H1 (cell line): Measurements from ENCODE around the gene NKAIN2. TPM values are rescaled to one million over a fixed set of nuclear protein-coding genes. Genes with fewer than 3 reads are reported as not detected.

Experiments used
- CTCF ChIA-PET: fragments of 300-600 bp; sonication (Branson Sonifier 250); formaldehyde crosslinking; loops from one replicate; lab custom pipeline; 2021; ENCODE audit not compliant: partially characterized antibody; lab: Charles Lee
- POLR2A ChIA-PET: fragments of 300-600 bp; sonication (Branson Sonifier 250); formaldehyde crosslinking; loops from one replicate; lab custom pipeline; 2021; ENCODE audit warnings: inconsistent platforms; ENCODE audit not compliant: partially characterized antibody; lab: Charles Lee
- DNase-seq, 2 experiments: peaks; one replicate each; pipeline versions ENCODE4 v3.0.0 to v3.0.0-alpha.2; 2010 to 2022; ENCODE audit warnings: low spot score in 2 of 2, low read depth in 1 of 2, mixed read lengths in 1 of 2
- FAIRE-seq: peaks from 2 replicates; lab custom pipeline; 2011; peaks lifted over from hg19 to GRCh38; lab: Jason Lieb, UNC
- H2AFZ ChIP-seq: 2 replicates; pipeline ENCODE4 v1.8.1; 2012; ENCODE audit warnings: low read length, inconsistent platforms
- H2AK5ac ChIP-seq: 2 replicates; pipeline ENCODE4 v1.6.1; 2013; ENCODE audit warnings: low read depth, low read length
- H2BK120ac ChIP-seq: replicated peaks from 2 replicates; pipeline ENCODE3; 2013; ENCODE audit warnings: low read depth, low read length, inconsistent platforms
- H2BK12ac ChIP-seq: 2 replicates; pipeline ENCODE4 v1.6.1; 2013; ENCODE audit warnings: low read depth, low read length
- H2BK15ac ChIP-seq: 2 replicates; pipeline ENCODE4 v1.6.1; 2013; ENCODE audit warnings: low read length
- H2BK20ac ChIP-seq: 2 replicates; pipeline ENCODE4 v1.6.1; 2013; ENCODE audit warnings: low read length
- H2BK5ac ChIP-seq: 2 replicates; pipeline ENCODE4 v1.6.1; 2013; ENCODE audit warnings: low read depth, low read length
- H3K14ac ChIP-seq: 2 replicates; pipeline ENCODE4 v1.6.1; 2013; ENCODE audit warnings: inconsistent platforms; ENCODE audit not compliant: insufficient read length
- H3K18ac ChIP-seq: 2 replicates; pipeline ENCODE4 v1.6.1; 2013; ENCODE audit warnings: low read length; ENCODE audit errors: extremely low read depth
- H3K23ac ChIP-seq: 2 replicates; pipeline ENCODE4 v1.6.1; 2013; ENCODE audit warnings: inconsistent platforms; ENCODE audit not compliant: insufficient read length
- H3K23me2 ChIP-seq: 2 replicates; pipeline ENCODE4 v1.6.1; 2013; ENCODE audit warnings: low read depth, low read length
- H3K27ac ChIP-seq: 2 replicates; pipeline ENCODE4 v1.6.1; 2011; ENCODE audit warnings: low read depth, low read length, inconsistent platforms
- H3K27me3 ChIP-seq, 4 experiments: replicated peaks in 1 of 4; 1 replicate in 1 of 4; 2 replicates in 3 of 4; pipeline versions ENCODE4 v1.6.1 to v1.8.1; 2011 to 2013; ENCODE audit warnings: low read length in 3 of 4, mild to moderate bottlenecking in 3 of 4, inconsistent platforms in 2 of 4, mixed read lengths in 2 of 4, moderate library complexity in 1 of 4; ENCODE audit not compliant: control insufficient read depth in 3 of 4, insufficient read depth in 3 of 4; ENCODE audit errors: extremely low read depth in 1 of 4
- H3K36me3 ChIP-seq, 4 experiments: 2 replicates each; pipeline versions ENCODE4 v1.6.1 to v1.8.1; 2011 to 2013; ENCODE audit warnings: mild to moderate bottlenecking in 4 of 4, low read length in 3 of 4, moderate library complexity in 2 of 4, control low read depth in 1 of 4, inconsistent platforms in 1 of 4; ENCODE audit not compliant: insufficient read depth in 4 of 4, control insufficient read depth in 2 of 4
- H3K4ac ChIP-seq: replicated peaks from 2 replicates; pipeline ENCODE3; 2013; ENCODE audit warnings: low read length, low read depth, mixed read lengths, inconsistent platforms; ENCODE audit not compliant: insufficient read length
- H3K4me1 ChIP-seq, 4 experiments: replicated peaks in 1 of 4; 1 replicate in 1 of 4; 2 replicates in 3 of 4; pipeline versions ENCODE4 v1.6.1 to v1.8.1; 2011 to 2013; ENCODE audit warnings: low read length in 3 of 4, inconsistent platforms in 2 of 4, mixed read lengths in 1 of 4; ENCODE audit not compliant: insufficient read depth in 4 of 4, control insufficient read depth in 3 of 4
- H3K4me2 ChIP-seq, 2 experiments: 2 replicates each; pipeline versions ENCODE4 v1.6.1 to v1.8.1; 2011 to 2013; ENCODE audit warnings: low read depth in 2 of 2, low read length in 2 of 2, control low read depth in 1 of 2, inconsistent platforms in 1 of 2, mild to moderate bottlenecking in 1 of 2; ENCODE audit not compliant: insufficient read depth in 1 of 2
- H3K4me3 ChIP-seq, 4 experiments: fragments of 200-600, 300-600 bp in 1 of 4; sonication (generic), shearing (Covaris generic), sonication (Bioruptor Twin) in 1 of 4; 2 replicates each; pipeline versions ENCODE4 v1.5.1 to v1.8.1; 2011 to 2016; ENCODE audit warnings: low read length in 4 of 4, low read depth in 3 of 4, control low read depth in 2 of 4, inconsistent platforms in 2 of 4, mild to moderate bottlenecking in 2 of 4, mixed read lengths in 1 of 4, moderate library complexity in 1 of 4; ENCODE audit not compliant: insufficient read depth in 2 of 4; ENCODE audit errors: extremely low read depth in 1 of 4
- H3K56ac ChIP-seq: replicated peaks from 2 replicates; pipeline ENCODE3; 2013; ENCODE audit warnings: low read depth, mild to moderate bottlenecking, mixed read lengths, low read length, inconsistent platforms; ENCODE audit not compliant: insufficient read length
- H3K79me1 ChIP-seq: 2 replicates; pipeline ENCODE4 v1.6.1; 2013; ENCODE audit warnings: low read depth, low read length, control low read depth
- H3K79me2 ChIP-seq, 2 experiments: 2 replicates each; pipeline versions ENCODE4 v1.6.1 to v1.8.1; 2012 to 2013; ENCODE audit warnings: low read length in 2 of 2, mild to moderate bottlenecking in 2 of 2, inconsistent platforms in 1 of 2; ENCODE audit not compliant: insufficient read depth in 2 of 2, control insufficient read depth in 1 of 2
- H3K9ac ChIP-seq, 4 experiments: replicated peaks in 1 of 4; 1 replicate in 1 of 4; 2 replicates in 3 of 4; pipeline versions ENCODE4 v1.6.1 to v1.8.1; 2011 to 2013; ENCODE audit warnings: low read depth in 3 of 4, low read length in 3 of 4, control low read depth in 2 of 4, mild to moderate bottlenecking in 2 of 4, moderate library complexity in 2 of 4, inconsistent platforms in 1 of 4; ENCODE audit errors: extremely low read depth in 1 of 4
- H3K9me3 ChIP-seq, 2 experiments: 2 replicates each; pipeline versions ENCODE4 v1.6.1 to v1.8.1; 2012 to 2013; ENCODE audit warnings: mild to moderate bottlenecking in 2 of 2, moderate library complexity in 2 of 2, control low read depth in 1 of 2, inconsistent platforms in 1 of 2, low read depth in 1 of 2, low read length in 1 of 2, mixed read lengths in 1 of 2; ENCODE audit not compliant: insufficient read depth in 2 of 2
- H4K20me1 ChIP-seq, 2 experiments: replicated peaks in 1 of 2; 2 replicates each; pipeline versions ENCODE3 to v1.8.1; 2011 to 2013; ENCODE audit warnings: inconsistent platforms in 2 of 2, low read length in 2 of 2, mild to moderate bottlenecking in 1 of 2; ENCODE audit not compliant: insufficient read depth in 2 of 2, control insufficient read depth in 1 of 2
- H4K5ac ChIP-seq: 2 replicates; pipeline ENCODE4 v1.6.1; 2013; ENCODE audit warnings: low read length, low read depth, mixed read lengths, inconsistent platforms; ENCODE audit not compliant: insufficient read length
- H4K8ac ChIP-seq: 2 replicates; pipeline ENCODE4 v1.8.0; 2013; ENCODE audit warnings: mild to moderate bottlenecking, moderate library complexity, low read length, inconsistent platforms; ENCODE audit not compliant: insufficient read depth; ENCODE audit errors: extremely low read depth
- H4K91ac ChIP-seq: replicated peaks from 2 replicates; pipeline ENCODE3; 2013; ENCODE audit warnings: low read length, mixed read lengths, inconsistent platforms; ENCODE audit not compliant: insufficient read length
- ASH2L ChIP-seq: fragments of 200-600, 300-600 bp; sonication (generic); IDR thresholded peaks from one replicate; pipeline ENCODE4 v1.7.1; 2017; ENCODE audit warnings: low read length
- CREB1 ChIP-seq: IDR thresholded peaks from 2 replicates; pipeline ENCODE4 v1.6.1; 2012; ENCODE audit warnings: inconsistent platforms
- POLR2AphosphoS5 ChIP-seq: IDR thresholded peaks from 2 replicates; pipeline ENCODE4 v1.6.1; 2011; ENCODE audit warnings: low read depth, low read length
- SUZ12 ChIP-seq: fragments of 200-600 bp; sonication (generic); IDR thresholded peaks from 2 replicates; pipeline ENCODE4 v1.6.1; 2012; ENCODE audit warnings: mild to moderate bottlenecking, inconsistent platforms, low read length, moderate library complexity, mixed read lengths
- WGBS, 2 experiments: shearing (Covaris generic) in 1 of 2; methylation state at CpG; one replicate each; pipeline versions ENCODE4 v1.1.6 to v1.1.7; 2013 to 2015; ENCODE audit warnings: low lambda C conversion rate in 2 of 2, mixed read lengths in 2 of 2, inconsistent platforms in 1 of 2, low coverage in 1 of 2, missing lambda C conversion rate in 1 of 2; ENCODE audit not compliant: insufficient replicate concordance in 2 of 2, insufficient coverage in 1 of 2, insufficient read length in 1 of 2; ENCODE audit errors: extremely low coverage in 1 of 2, missing lambda C conversion rate in 1 of 2; 5-methylcytosine and 5-hydroxymethylcytosine counted together
- polyA plus RNA-seq, 7 experiments: library from polyadenylated mRNA; depleted of rRNA in 3 of 7; stranded (reverse) in 5 of 7; unstranded in 2 of 7; fragments of >200 nt in 5 of 7; fragments of 200-250 nt in 2 of 7; gene quantifications; 1 replicate in 5 of 7; 2 replicates in 1 of 7; 4 replicates in 1 of 7; pipeline versions ENCODE4 v1.2.1 to v1.2.3, GENCODE V29; 2011 to 2013; ENCODE audit warnings: missing spikeins in 2 of 7, mixed read lengths in 2 of 7
- total RNA-seq: library from RNA; stranded (reverse); fragmentation: NEBNext Ultra II Directional; extraction: Animal tissue kit (Norgen Biotek cat#: 25700); gene quantifications from 2 replicates; pipeline ENCODE4 v1.2.1, GENCODE V29; 2021

NKAIN2 gene
- total and polyA plus RNA-seq, 2 of the 8 experiments (the other 6 are each of a cell fraction or from before 2014, with no cell fraction given): 0.20 to 0.34 TPM

DNA sequence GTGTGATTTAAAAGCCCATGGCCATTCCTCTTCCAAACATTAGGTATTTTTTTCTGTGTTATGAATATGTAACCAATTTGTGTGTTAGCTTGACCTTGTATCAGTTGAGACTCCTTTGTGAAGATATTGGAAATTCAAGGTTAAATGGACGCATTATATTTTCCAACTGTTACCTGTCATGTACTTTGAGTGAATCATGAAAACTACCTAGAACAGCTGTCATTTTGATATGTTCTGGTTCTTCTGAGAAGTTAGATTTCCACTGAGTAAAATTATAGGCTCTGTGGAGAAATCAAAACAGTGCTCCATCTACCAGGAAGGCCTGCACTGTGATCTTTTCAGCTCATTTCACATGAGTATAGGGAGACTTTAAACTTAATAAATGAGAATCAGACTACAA, 470.0 kb downstream of the NKAIN2 start (continued):
- no peak for TF ChIP-seq POLR2AphosphoS5

DNA sequence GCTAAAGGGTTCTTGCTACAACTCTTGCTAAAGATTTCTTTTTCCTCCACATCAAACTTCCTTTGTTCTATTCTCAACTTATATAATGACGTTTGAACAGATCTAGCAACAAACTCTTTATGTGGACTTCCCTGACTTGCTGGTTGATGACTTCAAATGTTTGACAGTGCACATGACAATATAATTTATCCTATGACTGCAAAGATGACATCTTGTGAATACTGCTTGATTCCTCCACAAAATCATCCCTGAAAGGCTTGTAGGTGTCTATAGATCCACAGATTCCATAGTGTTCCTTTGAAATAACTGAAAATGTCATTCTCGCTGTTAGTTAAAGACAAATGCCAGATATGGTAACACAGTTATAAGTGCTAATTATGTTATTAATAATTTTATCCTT, 478.9 kb downstream of the NKAIN2 start:
- H3K27ac ChIP-seq: no peak overlapping the region
- H4K5ac ChIP-seq: no peak overlapping the region
- ChIA-PET CTCF (no interaction called here), POLR2A (no interaction called here)
- H3K4me3 ChIP-seq: no peak overlapping the region
- H4K8ac ChIP-seq: no peak overlapping the region
- no peak overlapping the region for H2BK120ac ChIP-seq
- DNase-seq: no peak
- H2BK12ac ChIP-seq: no peak overlapping the region
- H4K20me1 ChIP-seq: no peaks in the 10 kb centered on the region
- H2BK20ac ChIP-seq: no peak overlapping the region
- H2AFZ ChIP-seq: no peak overlapping the region
- no peaks in the 10 kb centered on the region for H3K4me1 ChIP-seq
- H3K56ac ChIP-seq: no peak overlapping the region
- H3K79me1 ChIP-seq: no peaks in the 10 kb centered on the region
- no peaks in the 10 kb centered on the region for H3K79me2 ChIP-seq
- H3K9me3 ChIP-seq: no peaks in the 10 kb centered on the region
- no peak overlapping the region for H2AK5ac ChIP-seq
- no peak for FAIRE-seq
- no peaks in the 10 kb centered on the region for H3K23me2 ChIP-seq
- 96% methylated on average over 2 of the region's 2 CpGs; no CpG with 5 or more reads in 1 of the 2 experiments for WGBS, 2 experiments
- H3K14ac ChIP-seq: no peak overlapping the region
- H3K9ac ChIP-seq: no peak overlapping the region
- no peak overlapping the region for H3K4ac ChIP-seq
- no peaks in the 10 kb centered on the region for H3K27me3 ChIP-seq
- no peak overlapping the region for H2BK15ac ChIP-seq
- no peak overlapping the region for H4K91ac ChIP-seq
- no peak overlapping the region for H2BK5ac ChIP-seq
- H3K4me2 ChIP-seq: no peak overlapping the region
- H3K36me3 ChIP-seq: no peaks in the 10 kb centered on the region
- no peak overlapping the region for H3K18ac ChIP-seq
- H3K23ac ChIP-seq: no peak overlapping the region
- TF ChIP-seq ASH2L (no peak), CREB1 (no peak), SUZ12 (no peak)
